ENCODE data around the gene EBF3. TPM values are rescaled to one million over a fixed set of nuclear protein-coding genes. Genes with fewer than 3 reads are reported as not detected.

Gene EBF3
- total and polyA plus RNA-seq, 2 experiments from 2014 or later, result 0.22 to 0.77 TPM

GRCh38 chr10:129924375-129925085 is 39.5 kb downstream of the EBF3 start:
- H3K4me3 ChIP-seq, result no peak overlapping the region
- no peak for DNase-seq (ENCODE audit: low spot score)
- WGBS (ENCODE audit: low lambda C conversion rate, missing lambda C conversion rate), result 92% methylated on average over 16 of the region's 16 CpGs
- H3K9me3 ChIP-seq (ENCODE audit: low read depth), result no peaks in the 10 kb centered on the region
- no peak overlapping the region for H3K4me2 ChIP-seq
- H3K27ac ChIP-seq, result no peak overlapping the region
- H3K27me3 ChIP-seq, result no peaks in the 10 kb centered on the region
- no peak for TF ChIP-seq EZH2phosphoT487 (IDR thresholded peaks at IDR 0.05; ENCODE audit: low read depth, severe bottlenecking, unreplicated experiment)
- no peak for TF ChIP-seq CTCF (IDR thresholded peaks at IDR 0.05; ENCODE audit: poor library complexity)
- TF ChIP-seq EZH2 (IDR thresholded peaks at IDR 0.05; ENCODE audit: borderline replicate concordance), result no peak
- no peaks in the 10 kb centered on the region for H3K36me3 ChIP-seq (replicated peaks; ENCODE audit: insufficient read depth, low read depth)
- H3K9me2 ChIP-seq (replicated peaks; ENCODE audit: insufficient read depth), result no peaks in the 10 kb centered on the region
- H4K20me1 ChIP-seq (ENCODE audit: insufficient read depth, poor library complexity, severe bottlenecking), result no peaks in the 10 kb centered on the region
- no peaks in the 10 kb centered on the region for H3K4me1 ChIP-seq (ENCODE audit: insufficient read depth)
- no peak overlapping the region for H2AFZ ChIP-seq
- no peaks in the 10 kb centered on the region for H3K79me2 ChIP-seq

GRCh38 chr10:129922598-129923123 is 41.4 kb downstream of the EBF3 start:
- Histone ChIP-seq H3K79me2 (no peaks in the 10 kb centered on the region), H3K36me3 (replicated peaks; ENCODE audit: insufficient read depth, low read depth) (no peaks in the 10 kb centered on the region), H3K4me2 (no peak overlapping the region), H2AFZ (no peak overlapping the region), H4K20me1 (ENCODE audit: insufficient read depth, poor library complexity, severe bottlenecking) (no peaks in the 10 kb centered on the region), H3K4me3 (no peak overlapping the region), H3K9me2 (replicated peaks; ENCODE audit: insufficient read depth) (no peaks in the 10 kb centered on the region), H3K27ac (no peak overlapping the region), H3K4me1 (ENCODE audit: insufficient read depth) (no peaks in the 10 kb centered on the region), H3K27me3 (no peaks in the 10 kb centered on the region), H3K9me3 (ENCODE audit: low read depth) (no peaks in the 10 kb centered on the region)
- no peak for DNase-seq (ENCODE audit: low spot score)
- TF ChIP-seq EZH2 (IDR thresholded peaks at IDR 0.05; ENCODE audit: borderline replicate concordance) (no peak), EZH2phosphoT487 (IDR thresholded peaks at IDR 0.05; ENCODE audit: low read depth, severe bottlenecking, unreplicated experiment) (no peak), CTCF (IDR thresholded peaks at IDR 0.05; ENCODE audit: poor library complexity) (no peak)
- WGBS (ENCODE audit: low lambda C conversion rate, missing lambda C conversion rate), result 94% methylated on average over 18 of the region's 18 CpGs

DNA sequence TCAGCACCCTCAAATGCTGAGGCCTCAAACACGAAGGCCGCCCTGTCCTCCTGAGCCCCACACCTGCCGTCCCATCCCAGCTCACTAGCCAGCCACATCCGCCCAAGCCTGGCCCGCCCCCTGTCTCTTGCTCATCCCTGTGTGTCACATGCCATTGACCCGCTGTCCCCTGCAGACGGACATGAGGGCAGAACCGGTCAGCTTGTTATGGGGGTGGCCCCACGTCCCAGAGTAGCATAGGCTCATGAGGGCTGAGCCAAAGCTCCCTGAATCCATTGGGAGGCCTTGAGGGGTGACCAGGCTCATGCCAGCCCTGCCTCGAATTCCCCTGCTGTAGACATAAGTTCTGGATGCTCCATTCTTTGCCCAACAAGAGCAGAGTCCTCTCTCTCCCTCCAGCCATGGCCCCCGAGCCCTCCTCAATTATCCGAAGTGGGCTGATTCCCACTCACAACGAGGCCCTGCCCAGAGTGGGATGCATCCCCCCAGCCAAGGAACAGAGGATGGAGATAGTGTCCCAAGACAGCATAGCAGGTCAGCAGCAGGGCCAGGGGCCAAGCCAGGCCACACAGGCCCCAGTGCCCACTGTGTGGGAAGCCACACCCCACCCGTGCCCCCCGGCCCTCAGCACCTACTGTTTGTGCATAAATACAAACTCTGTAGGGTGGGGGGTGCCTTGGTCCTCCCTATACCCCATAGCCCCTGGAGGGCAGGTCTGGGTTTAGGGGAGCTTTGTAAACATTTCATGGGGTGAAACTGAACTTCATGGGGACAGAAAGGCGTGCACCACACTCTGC is 42.1 kb downstream of the EBF3 start:
- Histone ChIP-seq H2AFZ (no peak overlapping the region), H3K9me2 (replicated peaks; ENCODE audit: insufficient read depth) (no peaks in the 10 kb centered on the region), H3K4me2 (no peak overlapping the region), H4K20me1 (ENCODE audit: insufficient read depth, poor library complexity, severe bottlenecking) (no peaks in the 10 kb centered on the region), H3K27me3 (no peaks in the 10 kb centered on the region), H3K36me3 (replicated peaks; ENCODE audit: insufficient read depth, low read depth) (no peaks in the 10 kb centered on the region), H3K4me3 (no peak overlapping the region), H3K27ac (no peak overlapping the region), H3K9me3 (ENCODE audit: low read depth) (no peaks in the 10 kb centered on the region), H3K79me2 (no peaks in the 10 kb centered on the region), H3K4me1 (ENCODE audit: insufficient read depth) (no peaks in the 10 kb centered on the region)
- no peak for DNase-seq (ENCODE audit: low spot score)
- TF ChIP-seq EZH2 (IDR thresholded peaks at IDR 0.05; ENCODE audit: borderline replicate concordance) (no peak), CTCF (IDR thresholded peaks at IDR 0.05; ENCODE audit: poor library complexity) (no peak), EZH2phosphoT487 (IDR thresholded peaks at IDR 0.05; ENCODE audit: low read depth, severe bottlenecking, unreplicated experiment) (no peak)
- 93% methylated on average over 14 of the region's 16 CpGs for WGBS (ENCODE audit: low lambda C conversion rate, missing lambda C conversion rate)
